HepG2 (cell line): ENCODE measurements around the gene KDM5C. TPM values are rescaled to one million over a fixed set of nuclear protein-coding genes. Genes with fewer than 3 reads are reported as not detected.

Source experiments
- ATAC-seq: fragments of 200-7000 bp; cut with Tn5 transposase; 3 replicates; pipeline ENCODE4 v1.9.1; 2020; ENCODE audit warnings: mild to moderate bottlenecking, moderate library complexity
- BruUV-seq: library from RNA; stranded (reverse); fragments of 400-500 nt; replicated peaks from 2 replicates; lab custom pipeline; 2021; lab: Mats Ljungman, UMichigan
- CTCF ChIA-PET: fragments of 300-600 bp; formaldehyde crosslinking; extraction: SDS; loops from one replicate; lab custom pipeline; 2021; ENCODE audit warnings: low total read pairs, inconsistent platforms, low intra/inter-chr PET ratio; lab: Yijun Ruan, JAX
- POLR2A ChIA-PET: fragments of 350-600 bp; sonication (Branson Sonifier 250); formaldehyde crosslinking; loops from one replicate; lab custom pipeline; 2020; ENCODE audit warnings: antibody characterized with exemption, inconsistent platforms; lab: Yijun Ruan, JAX
- DNase-seq: peaks from one replicate; pipeline ENCODE4 v3.0.0-alpha.2; 2015; ENCODE audit warnings: low spot score
- FAIRE-seq: peaks from 3 replicates; lab custom pipeline; 2011; peaks lifted over from hg19 to GRCh38; lab: Jason Lieb, UNC
- H2AFZ ChIP-seq: one replicate; pipeline ENCODE4 v1.6.1; 2011; ENCODE audit warnings: low read length, inconsistent platforms
- H3K27ac ChIP-seq: fragments of 300-600 bp; 3 replicates; pipeline ENCODE4 v1.8.0; 2011; ENCODE audit warnings: mixed run types, mild to moderate bottlenecking, mixed read lengths, low read length, inconsistent platforms; ENCODE audit not compliant: insufficient read depth; ENCODE audit errors: extremely low read length
- H3K27me3 ChIP-seq, 2 experiments: fragments of 200-600 bp in 1 of 2; 2 replicates in 1 of 2; 3 replicates in 1 of 2; pipeline versions ENCODE4 v1.6.0 to v1.8.0; 2011; ENCODE audit warnings: low read length in 2 of 2, mild to moderate bottlenecking in 2 of 2, moderate library complexity in 2 of 2, inconsistent platforms in 1 of 2; ENCODE audit not compliant: insufficient read depth in 2 of 2, control insufficient read depth in 1 of 2
- H3K36me3 ChIP-seq, 2 experiments: fragments of 200-600 bp in 1 of 2; replicated peaks in 1 of 2; 2 replicates in 1 of 2; 3 replicates in 1 of 2; pipeline versions ENCODE4 v1.5.1 to v1.8.0; 2011; ENCODE audit warnings: low read length in 2 of 2, inconsistent platforms in 1 of 2; ENCODE audit not compliant: insufficient read depth in 2 of 2, control insufficient read depth in 1 of 2
- H3K4me1 ChIP-seq: 2 replicates; pipeline ENCODE4 v1.5.1; 2012; ENCODE audit warnings: low read length, inconsistent platforms; ENCODE audit not compliant: insufficient read depth
- H3K4me2 ChIP-seq: 2 replicates; pipeline ENCODE4 v1.6.0; 2011; ENCODE audit warnings: low read depth, low read length, inconsistent platforms
- H3K4me3 ChIP-seq, 3 experiments: fragments of 200-600 bp in 1 of 3; sonication (generic), shearing (Covaris generic) in 1 of 3; replicated peaks in 1 of 3; 2 replicates each; pipeline ENCODE4 v1.5.1; 2011 to 2016; ENCODE audit warnings: low read length in 3 of 3, inconsistent platforms in 2 of 3, low read depth in 2 of 3, mild to moderate bottlenecking in 2 of 3, control low read depth in 1 of 3, mixed read lengths in 1 of 3; ENCODE audit not compliant: insufficient read depth in 1 of 3
- H3K79me2 ChIP-seq: one replicate; pipeline ENCODE4 v1.6.1; 2011; ENCODE audit warnings: low read length, inconsistent platforms; ENCODE audit not compliant: insufficient read depth
- H3K9ac ChIP-seq: 2 replicates; pipeline ENCODE4 v1.6.0; 2011; ENCODE audit warnings: mild to moderate bottlenecking, low read depth, low read length, inconsistent platforms; ENCODE audit not compliant: insufficient read depth
- H3K9me3 ChIP-seq: 2 replicates; pipeline ENCODE4 v1.5.1; 2012; ENCODE audit warnings: mild to moderate bottlenecking, low read length
- H4K20me1 ChIP-seq: 2 replicates; pipeline ENCODE4 v1.6.0; 2011; ENCODE audit warnings: inconsistent platforms, mild to moderate bottlenecking, low read length, moderate library complexity; ENCODE audit not compliant: insufficient read depth
- EEA1 ChIP-seq: sonication (generic); formaldehyde crosslinking; IDR thresholded peaks from 2 replicates; pipeline ENCODE4 v1.5.1; 2020; ENCODE audit warnings: mild to moderate bottlenecking, missing genetic modification reagents, borderline replicate concordance
- ERF ChIP-seq: IDR thresholded peaks from 2 replicates; pipeline ENCODE4 v1.6.1; 2018; ENCODE audit warnings: missing biosample characterization, missing genetic modification reagents
- NFIC ChIP-seq: IDR thresholded peaks from 2 replicates; pipeline ENCODE4 v1.6.1; 2012; ENCODE audit warnings: mild to moderate bottlenecking, low read length, inconsistent platforms
- PAX8 ChIP-seq: sonication (generic); formaldehyde crosslinking; IDR thresholded peaks from 2 replicates; pipeline ENCODE4 v1.8.0; 2022; ENCODE audit warnings: mild to moderate bottlenecking, missing genetic modification reagents, borderline replicate concordance
- SMARCE1 ChIP-seq: fragments of 450-650 bp; IDR thresholded peaks from 2 replicates; pipeline ENCODE4 v1.6.1; 2017; ENCODE audit warnings: borderline replicate concordance
- SSRP1 ChIP-seq: IDR thresholded peaks from 2 replicates; pipeline ENCODE4 v1.6.1; 2016; ENCODE audit warnings: control low read depth
- ZFAT ChIP-seq: sonication (generic); formaldehyde crosslinking; conservative IDR thresholded peaks from 2 replicates; pipeline ENCODE4 v1.8.1; 2023; ENCODE audit warnings: missing genetic modification reagents, inconsistent platforms
- ZFYVE20 ChIP-seq: sonication (generic); formaldehyde crosslinking; IDR thresholded peaks from 2 replicates; pipeline ENCODE4 v1.8.0; 2023; ENCODE audit warnings: low read depth, mild to moderate bottlenecking, moderate library complexity, missing genetic modification reagents, borderline replicate concordance
- ZNF550 ChIP-seq: sonication (generic); formaldehyde crosslinking; IDR thresholded peaks from 2 replicates; pipeline ENCODE4 v1.4.0; 2020; ENCODE audit warnings: mild to moderate bottlenecking, missing genetic modification reagents, borderline replicate concordance
- ZNF724P ChIP-seq: sonication (generic); formaldehyde crosslinking; IDR thresholded peaks from 2 replicates; pipeline ENCODE4 v1.8.0; 2022; ENCODE audit warnings: missing genetic modification reagents, borderline replicate concordance
- ZNF816 ChIP-seq: sonication (generic); formaldehyde crosslinking; IDR thresholded peaks from 2 replicates; pipeline ENCODE4 v1.8.0; 2022; ENCODE audit warnings: missing genetic modification reagents, mild to moderate bottlenecking, borderline replicate concordance
- WGBS: methylation state at CpG from one replicate; pipeline ENCODE4 v1.1.6; 2017; ENCODE audit warnings: low lambda C conversion rate; 5-methylcytosine and 5-hydroxymethylcytosine counted together
- in situ Hi-C: cut with HindIII; loops from 2 replicates; pipeline ENCODE4 v1.10.0; 2017; ENCODE audit warnings: low pct_unique_long_range_greater_than_20kb; ENCODE audit not compliant: extremely low pct_ligation_motif_present
- intact Hi-C: fragments of 100-400 bp; cut with micrococcal nuclease; formaldehyde crosslinking; loops from one replicate; pipeline ENCODE4 v1.10.0; 2022; ENCODE audit not compliant: unreplicated experiment
- polyA plus RNA-seq, 8 experiments: library from polyadenylated mRNA; depleted of rRNA in 3 of 8; stranded (reverse) in 7 of 8; unstranded in 1 of 8; fragments of >200 nt; fragmentation: Illumina TruSeq in 4 of 8; extraction: Trizol in 4 of 8; gene quantifications; 2 replicates each; pipeline versions ENCODE4 v1.2.1 to v1.2.3, GENCODE V29; 2011 to 2016; ENCODE audit warnings: low read depth in 4 of 8, missing spikeins in 1 of 8, mixed read lengths in 1 of 8; ENCODE audit not compliant: insufficient read depth in 1 of 8
- total RNA-seq, 5 experiments: library from RNA; depleted of rRNA; stranded (reverse); fragments of >200 nt; fragmentation: Illumina TruSeq; extraction: Trizol; gene quantifications; 2 replicates each; pipeline ENCODE4 v1.2.3, GENCODE V29; 2016; ENCODE audit warnings: low read depth in 1 of 5
- TF ChIP-seq, protein P1 (sequence below): sonication (generic); formaldehyde crosslinking; IDR thresholded peaks from 2 replicates; pipeline ENCODE4 v1.4.0; 2020; ENCODE audit warnings: mild to moderate bottlenecking, missing genetic modification reagents
- TF ChIP-seq, protein P2 (sequence below): sonication (generic); formaldehyde crosslinking; IDR thresholded peaks from 2 replicates; pipeline ENCODE4 v1.4.0; 2020; ENCODE audit warnings: missing genetic modification reagents
- TF ChIP-seq, protein P3 (sequence below): sonication (generic); formaldehyde crosslinking; IDR thresholded peaks from 2 replicates; pipeline ENCODE4 v1.4.0; 2020; ENCODE audit warnings: missing genetic modification reagents

KDM5C gene
- total and polyA plus RNA-seq, 2 of the 13 experiments (the other 11 are each of a cell fraction or from before 2014, with no cell fraction given), result 32.5 to 34.0 TPM

DNA sequence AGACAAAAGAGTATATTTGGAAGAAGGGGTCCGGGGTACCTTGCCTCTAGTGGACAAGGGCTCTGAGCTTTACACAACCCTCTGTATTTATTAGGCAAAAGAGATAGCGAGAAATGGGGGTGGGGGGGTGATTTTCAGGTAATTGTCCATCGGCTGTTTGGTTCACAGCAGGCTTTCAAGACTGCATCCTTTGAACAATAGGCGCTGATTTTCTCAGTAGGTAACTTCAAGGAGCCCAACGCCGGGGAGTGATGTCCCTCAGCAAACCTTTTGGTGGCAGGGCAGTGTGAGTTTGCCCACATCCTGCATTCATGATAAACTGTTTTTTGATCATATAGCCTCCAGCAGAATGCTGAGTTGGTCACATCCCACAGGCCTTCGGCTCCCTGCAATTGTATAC, 61.6 kb downstream of the KDM5C start:
- DNase-seq (no peak), ATAC-seq (no peak), FAIRE-seq (no peak)
- no peak overlapping the region for H3K9ac ChIP-seq
- in situ Hi-C loops, result no loop called here
- H2AFZ ChIP-seq, result no peak overlapping the region
- ChIA-PET CTCF (no interaction called here), POLR2A (no interaction called here)
- H3K4me2 ChIP-seq, result no peak overlapping the region
- no peaks in the 10 kb centered on the region for H3K4me1 ChIP-seq
- H3K79me2 ChIP-seq, result no peaks in the 10 kb centered on the region
- H3K36me3 ChIP-seq, result no peaks in the 10 kb centered on the region
- no peak overlapping the region for H3K4me3 ChIP-seq
- intact Hi-C loops, result no loop called here
- no TSS peak for BruUV-seq
- H3K27me3 ChIP-seq, result no peaks in the 10 kb centered on the region
- no peaks in the 10 kb centered on the region for H4K20me1 ChIP-seq
- no peak overlapping the region for H3K27ac ChIP-seq
- H3K9me3 ChIP-seq, result no peaks in the 10 kb centered on the region
- WGBS, result 95% methylated on average over 6 of the region's 7 CpGs
- TF ChIP-seq, protein P1, sequence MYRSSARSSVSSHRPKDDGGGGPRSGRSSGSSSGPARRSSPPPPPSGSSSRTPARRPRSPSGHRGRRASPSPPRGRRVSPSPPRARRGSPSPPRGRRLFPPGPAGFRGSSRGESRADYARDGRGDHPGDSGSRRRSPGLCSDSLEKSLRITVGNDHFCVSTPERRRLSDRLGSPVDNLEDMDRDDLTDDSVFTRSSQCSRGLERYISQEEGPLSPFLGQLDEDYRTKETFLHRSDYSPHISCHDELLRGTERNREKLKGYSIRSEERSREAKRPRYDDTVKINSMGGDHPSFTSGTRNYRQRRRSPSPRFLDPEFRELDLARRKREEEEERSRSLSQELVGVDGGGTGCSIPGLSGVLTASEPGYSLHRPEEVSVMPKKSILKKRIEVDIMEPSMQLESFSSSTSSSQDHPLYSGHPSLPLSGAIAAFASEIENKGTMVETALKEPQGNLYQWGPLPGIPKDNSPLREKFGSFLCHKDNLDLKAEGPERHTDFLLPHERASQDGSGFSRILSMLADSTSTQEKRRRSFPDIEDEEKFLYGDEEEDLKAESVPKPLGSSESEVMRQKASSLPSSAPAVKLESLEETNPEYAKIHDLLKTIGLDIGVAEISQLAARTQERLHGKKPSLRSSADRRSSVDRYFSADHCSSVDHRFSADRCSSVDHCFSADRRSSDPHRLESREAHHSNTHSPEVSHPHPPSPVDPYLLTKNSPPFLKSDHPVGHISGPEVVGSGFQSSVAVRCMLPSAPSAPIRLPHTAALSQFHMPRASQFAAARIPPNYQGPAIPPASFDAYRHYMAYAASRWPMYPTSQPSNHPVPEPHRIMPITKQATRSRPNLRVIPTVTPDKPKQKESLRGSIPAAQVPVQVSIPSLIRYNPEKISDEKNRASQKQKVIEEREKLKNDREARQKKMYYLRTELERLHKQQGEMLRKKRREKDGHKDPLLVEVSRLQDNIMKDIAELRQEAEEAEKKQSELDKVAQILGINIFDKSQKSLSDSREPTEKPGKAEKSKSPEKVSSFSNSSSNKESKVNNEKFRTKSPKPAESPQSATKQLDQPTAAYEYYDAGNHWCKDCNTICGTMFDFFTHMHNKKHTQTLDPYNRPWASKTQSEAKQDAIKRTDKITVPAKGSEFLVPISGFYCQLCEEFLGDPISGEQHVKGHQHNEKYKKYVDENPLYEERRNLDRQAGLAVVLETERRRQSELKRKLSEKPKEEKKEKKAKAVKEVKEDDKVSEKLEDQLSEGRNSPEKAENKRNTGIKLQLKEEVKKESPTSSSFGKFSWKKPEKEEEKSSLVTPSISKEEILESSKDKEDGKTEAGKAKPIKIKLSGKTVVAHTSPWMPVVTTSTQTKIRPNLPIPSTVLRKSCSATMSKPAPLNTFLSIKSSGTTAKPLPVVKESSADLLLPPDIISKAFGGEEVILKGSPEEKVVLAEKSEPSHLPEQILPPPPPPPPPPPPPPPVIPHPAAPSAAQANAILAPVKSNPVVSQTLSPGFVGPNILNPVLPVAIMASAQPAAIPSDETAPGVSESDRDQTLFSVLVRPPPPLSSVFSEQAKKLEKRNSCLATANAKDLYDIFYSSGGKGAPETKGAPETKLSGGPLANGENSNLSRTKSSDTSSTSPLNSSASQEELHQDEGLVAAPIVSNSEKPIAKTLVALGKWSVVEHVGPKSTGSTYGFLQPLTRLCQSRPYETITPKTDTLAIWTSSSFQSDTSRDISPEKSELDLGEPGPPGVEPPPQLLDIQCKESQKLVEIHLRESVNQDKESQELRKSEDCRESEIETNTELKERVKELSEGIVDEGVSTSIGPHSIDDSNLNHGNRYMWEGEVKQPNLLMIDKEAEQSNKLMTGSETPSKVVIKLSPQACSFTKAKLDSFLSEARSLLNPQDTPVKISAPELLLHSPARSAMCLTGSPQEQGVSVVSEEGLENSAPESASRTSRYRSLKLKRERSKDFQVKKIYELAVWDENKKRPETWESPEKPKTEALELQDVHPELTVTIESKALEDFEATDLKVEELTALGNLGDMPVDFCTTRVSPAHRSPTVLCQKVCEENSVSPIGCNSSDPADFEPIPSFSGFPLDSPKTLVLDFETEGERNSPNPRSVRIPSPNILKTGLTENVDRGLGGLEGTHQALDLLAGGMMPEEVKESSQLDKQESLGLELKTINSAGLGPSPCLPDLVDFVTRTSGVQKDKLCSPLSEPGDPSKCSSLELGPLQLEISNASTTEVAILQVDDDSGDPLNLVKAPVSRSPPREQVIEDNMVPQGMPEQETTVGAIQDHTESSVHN (CRISPR knock-in tag), result no peak
- TF ChIP-seq, protein P2, sequence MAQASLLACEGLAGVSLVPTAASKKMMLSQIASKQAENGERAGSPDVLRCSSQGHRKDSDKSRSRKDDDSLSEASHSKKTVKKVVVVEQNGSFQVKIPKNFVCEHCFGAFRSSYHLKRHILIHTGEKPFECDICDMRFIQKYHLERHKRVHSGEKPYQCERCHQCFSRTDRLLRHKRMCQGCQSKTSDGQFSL (CRISPR knock-in tag), result no peak
- TF ChIP-seq PAX8 (CRISPR knock-in tag) (no peak), ZNF816 (no peak), SMARCE1 (no peak), SSRP1 (CRISPR knock-in tag) (no peak), ZFAT (CRISPR knock-in tag) (no peak), ZFYVE20 (CRISPR knock-in tag) (no peak), EEA1 (CRISPR knock-in tag) (no peak), ERF (no peak), NFIC (no peak), ZNF550 (CRISPR knock-in tag) (no peak), ZNF724P (no peak)
- TF ChIP-seq, protein P3, sequence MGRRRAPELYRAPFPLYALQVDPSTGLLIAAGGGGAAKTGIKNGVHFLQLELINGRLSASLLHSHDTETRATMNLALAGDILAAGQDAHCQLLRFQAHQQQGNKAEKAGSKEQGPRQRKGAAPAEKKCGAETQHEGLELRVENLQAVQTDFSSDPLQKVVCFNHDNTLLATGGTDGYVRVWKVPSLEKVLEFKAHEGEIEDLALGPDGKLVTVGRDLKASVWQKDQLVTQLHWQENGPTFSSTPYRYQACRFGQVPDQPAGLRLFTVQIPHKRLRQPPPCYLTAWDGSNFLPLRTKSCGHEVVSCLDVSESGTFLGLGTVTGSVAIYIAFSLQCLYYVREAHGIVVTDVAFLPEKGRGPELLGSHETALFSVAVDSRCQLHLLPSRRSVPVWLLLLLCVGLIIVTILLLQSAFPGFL (CRISPR knock-in tag), result no peak
